ENCODE measurements around the gene TBX10. TPM values are rescaled to one million over a fixed set of nuclear protein-coding genes. Genes with fewer than 3 reads are reported as not detected.

The TBX10 gene
- total and polyA plus RNA-seq, 2 donors (not counting 3 experiments of a cell fraction or from before 2014, with no cell fraction given) = not detected

- no TSS peak for BruUV-seq (replicated peaks)
- intact Hi-C loops (cut with micrococcal nuclease) = no loop called here
Measured at GRCh38 chr11:67642173-67643120, 2.9 kb upstream of the TBX10 start.

More at GRCh38 chr11:67642173-67643120, 2.9 kb upstream of the TBX10 start:
- Histone ChIP-seq H2AFZ (ENCODE audit: low read depth, low read length) (no peak overlapping the region), H4K20me1 (replicated peaks; ENCODE audit: control insufficient read depth, extremely low read depth, insufficient read depth, low read length) (no peaks in the 10 kb centered on the region), H3K9me1 (replicated peaks; ENCODE audit: control insufficient read depth, extremely low read depth, insufficient read depth, low read length) (no peaks in the 10 kb centered on the region), H3K27ac (ENCODE audit: insufficient read depth, low read depth, low read length) (no peak overlapping the region), H3K9me3 (replicated peaks; ENCODE audit: control insufficient read depth, insufficient read depth, low read length) (no peaks in the 10 kb centered on the region), H3K27me3 (ENCODE audit: control insufficient read depth in 2 of 2, insufficient read depth in 2 of 2, low read length in 2 of 2) (no peaks in the 10 kb centered on the region), H3K9ac (replicated peaks; ENCODE audit: extremely low read depth, insufficient read depth, low read length) (no peak overlapping the region), H3K4me3 (replicated peaks in 1 of 3; ENCODE audit: insufficient read depth in 1 of 3, low read depth in 1 of 3, low read length in 3 of 3) (no peak overlapping the region), H3K4me1 (ENCODE audit: control insufficient read depth, extremely low read depth, insufficient read depth, low read length) (no peaks in the 10 kb centered on the region), H3K79me2 (ENCODE audit: control insufficient read depth, insufficient read depth, low read length) (no peaks in the 10 kb centered on the region), H3K36me3 (ENCODE audit: control insufficient read depth in 2 of 2, extremely low read depth in 1 of 2, insufficient read depth in 2 of 2, low read length in 2 of 2) (no peaks in the 10 kb centered on the region), H3K4me2 (ENCODE audit: insufficient read depth, low read length) (no peak overlapping the region)
- ChIA-PET CTCF (interaction anchor here (0.7 to 2.2 kb wide), 2 partner anchors 13 to 27 kb away, joined by 3 to 12 read pairs; partner anchors contain the start of gene NUDT8), POLR2A (no interaction called here)
- dilution Hi-C loops (cut with MboI; ENCODE audit: extremely low pct_ligation_motif_present, low sequenced_read_pairs) = no loop called here
- no peak for DNase-seq (ENCODE audit: low read depth, low spot score)
- no peak for TF ChIP-seq GATA2 (IDR thresholded peaks at IDR 0.05; ENCODE audit: insufficient read depth, insufficient read length, low read depth, low read length)
- no peak for TF ChIP-seq JUN (IDR thresholded peaks at IDR 0.05; ENCODE audit: borderline replicate concordance, insufficient read depth, insufficient read length, low read depth)
- no peak for TF ChIP-seq CTCF (IDR thresholded peaks at IDR 0.05; ENCODE audit: extremely low read depth in 1 of 2, insufficient read depth in 1 of 2, low read depth in 1 of 2, low read length in 2 of 2)
- FAIRE-seq = no peak
